ENCODE data around the gene EDC3. TPM values are rescaled to one million over a fixed set of nuclear protein-coding genes. Genes with fewer than 3 reads are reported as not detected.

Gene EDC3
- polyA plus RNA-seq, 1 donor from 2014 or later: 12.9 TPM

DNA sequence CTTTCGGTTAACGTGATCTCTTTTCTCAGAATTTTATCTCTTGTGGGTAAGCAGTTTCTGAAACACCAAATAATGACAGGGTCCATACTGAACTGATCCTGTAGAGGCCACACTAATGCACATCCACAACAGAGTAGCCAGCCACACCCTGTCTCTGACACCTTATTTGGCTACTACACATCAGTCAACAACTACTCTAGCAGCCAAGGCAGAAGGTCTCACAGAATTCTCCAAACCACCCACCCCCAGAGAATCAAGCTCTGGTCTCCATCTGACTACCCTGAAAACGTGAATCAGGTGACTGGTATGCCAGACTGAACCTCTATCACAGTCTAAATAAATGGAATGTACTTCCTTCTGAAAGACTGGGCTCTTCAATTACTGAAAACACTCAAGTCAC, 38.0 kb downstream of the EDC3 start:
- Histone ChIP-seq H2AFZ (ENCODE audit: low read depth, low read length) (no peak overlapping the region), H3K4me2 (ENCODE audit: low read length) (no peak overlapping the region), H3K9ac (ENCODE audit: low read length) (no peak overlapping the region), H3K79me2 (replicated peaks; ENCODE audit: insufficient read depth, low read length) (no peaks in the 10 kb centered on the region), H3K27ac (ENCODE audit: low read length) (no peak overlapping the region), H3K9me2 (ENCODE audit: insufficient read depth, low read length) (no peaks in the 10 kb centered on the region), H3K4me3 (ENCODE audit: low read length) (no peak overlapping the region), H4K20me1 (ENCODE audit: insufficient read depth) (no peaks in the 10 kb centered on the region), H3K9me3 (ENCODE audit: low read length) (no peaks in the 10 kb centered on the region), H3K36me3 (ENCODE audit: insufficient read depth, low read length) (no peaks in the 10 kb centered on the region), H3F3A (ENCODE audit: insufficient read depth, low read length, poor library complexity, severe bottlenecking) (no peaks in the 10 kb centered on the region), H3K27me3 (ENCODE audit: insufficient read depth, low read depth, low read length) (no peaks in the 10 kb centered on the region)
- TF ChIP-seq RAD21 (conservative IDR thresholded peaks at IDR 0.05) (no peak), MXI1 (conservative IDR thresholded peaks at IDR 0.05; ENCODE audit: poor library complexity, severe bottlenecking) (no peak), TAF1 (IDR thresholded peaks at IDR 0.05; ENCODE audit: low read depth) (no peak), POLR2AphosphoS5 (IDR thresholded peaks at IDR 0.05) (no peak), EP300 (conservative IDR thresholded peaks at IDR 0.05; ENCODE audit: poor library complexity, severe bottlenecking) (no peak), SMC3 (conservative IDR thresholded peaks at IDR 0.05; ENCODE audit: poor library complexity) (no peak), EZH2 (IDR thresholded peaks at IDR 0.05; ENCODE audit: borderline replicate concordance, insufficient read depth, low read length, poor library complexity, severe bottlenecking) (no peak)
- TF ChIP-seq, protein P1, sequence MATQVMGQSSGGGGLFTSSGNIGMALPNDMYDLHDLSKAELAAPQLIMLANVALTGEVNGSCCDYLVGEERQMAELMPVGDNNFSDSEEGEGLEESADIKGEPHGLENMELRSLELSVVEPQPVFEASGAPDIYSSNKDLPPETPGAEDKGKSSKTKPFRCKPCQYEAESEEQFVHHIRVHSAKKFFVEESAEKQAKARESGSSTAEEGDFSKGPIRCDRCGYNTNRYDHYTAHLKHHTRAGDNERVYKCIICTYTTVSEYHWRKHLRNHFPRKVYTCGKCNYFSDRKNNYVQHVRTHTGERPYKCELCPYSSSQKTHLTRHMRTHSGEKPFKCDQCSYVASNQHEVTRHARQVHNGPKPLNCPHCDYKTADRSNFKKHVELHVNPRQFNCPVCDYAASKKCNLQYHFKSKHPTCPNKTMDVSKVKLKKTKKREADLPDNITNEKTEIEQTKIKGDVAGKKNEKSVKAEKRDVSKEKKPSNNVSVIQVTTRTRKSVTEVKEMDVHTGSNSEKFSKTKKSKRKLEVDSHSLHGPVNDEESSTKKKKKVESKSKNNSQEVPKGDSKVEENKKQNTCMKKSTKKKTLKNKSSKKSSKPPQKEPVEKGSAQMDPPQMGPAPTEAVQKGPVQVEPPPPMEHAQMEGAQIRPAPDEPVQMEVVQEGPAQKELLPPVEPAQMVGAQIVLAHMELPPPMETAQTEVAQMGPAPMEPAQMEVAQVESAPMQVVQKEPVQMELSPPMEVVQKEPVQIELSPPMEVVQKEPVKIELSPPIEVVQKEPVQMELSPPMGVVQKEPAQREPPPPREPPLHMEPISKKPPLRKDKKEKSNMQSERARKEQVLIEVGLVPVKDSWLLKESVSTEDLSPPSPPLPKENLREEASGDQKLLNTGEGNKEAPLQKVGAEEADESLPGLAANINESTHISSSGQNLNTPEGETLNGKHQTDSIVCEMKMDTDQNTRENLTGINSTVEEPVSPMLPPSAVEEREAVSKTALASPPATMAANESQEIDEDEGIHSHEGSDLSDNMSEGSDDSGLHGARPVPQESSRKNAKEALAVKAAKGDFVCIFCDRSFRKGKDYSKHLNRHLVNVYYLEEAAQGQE (IDR thresholded peaks at IDR 0.05; ENCODE audit: borderline replicate concordance): no peak
- TF ChIP-seq, protein P2, sequence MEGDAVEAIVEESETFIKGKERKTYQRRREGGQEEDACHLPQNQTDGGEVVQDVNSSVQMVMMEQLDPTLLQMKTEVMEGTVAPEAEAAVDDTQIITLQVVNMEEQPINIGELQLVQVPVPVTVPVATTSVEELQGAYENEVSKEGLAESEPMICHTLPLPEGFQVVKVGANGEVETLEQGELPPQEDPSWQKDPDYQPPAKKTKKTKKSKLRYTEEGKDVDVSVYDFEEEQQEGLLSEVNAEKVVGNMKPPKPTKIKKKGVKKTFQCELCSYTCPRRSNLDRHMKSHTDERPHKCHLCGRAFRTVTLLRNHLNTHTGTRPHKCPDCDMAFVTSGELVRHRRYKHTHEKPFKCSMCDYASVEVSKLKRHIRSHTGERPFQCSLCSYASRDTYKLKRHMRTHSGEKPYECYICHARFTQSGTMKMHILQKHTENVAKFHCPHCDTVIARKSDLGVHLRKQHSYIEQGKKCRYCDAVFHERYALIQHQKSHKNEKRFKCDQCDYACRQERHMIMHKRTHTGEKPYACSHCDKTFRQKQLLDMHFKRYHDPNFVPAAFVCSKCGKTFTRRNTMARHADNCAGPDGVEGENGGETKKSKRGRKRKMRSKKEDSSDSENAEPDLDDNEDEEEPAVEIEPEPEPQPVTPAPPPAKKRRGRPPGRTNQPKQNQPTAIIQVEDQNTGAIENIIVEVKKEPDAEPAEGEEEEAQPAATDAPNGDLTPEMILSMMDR (IDR thresholded peaks at IDR 0.05; ENCODE audit: poor library complexity, severe bottlenecking): no peak

DNA sequence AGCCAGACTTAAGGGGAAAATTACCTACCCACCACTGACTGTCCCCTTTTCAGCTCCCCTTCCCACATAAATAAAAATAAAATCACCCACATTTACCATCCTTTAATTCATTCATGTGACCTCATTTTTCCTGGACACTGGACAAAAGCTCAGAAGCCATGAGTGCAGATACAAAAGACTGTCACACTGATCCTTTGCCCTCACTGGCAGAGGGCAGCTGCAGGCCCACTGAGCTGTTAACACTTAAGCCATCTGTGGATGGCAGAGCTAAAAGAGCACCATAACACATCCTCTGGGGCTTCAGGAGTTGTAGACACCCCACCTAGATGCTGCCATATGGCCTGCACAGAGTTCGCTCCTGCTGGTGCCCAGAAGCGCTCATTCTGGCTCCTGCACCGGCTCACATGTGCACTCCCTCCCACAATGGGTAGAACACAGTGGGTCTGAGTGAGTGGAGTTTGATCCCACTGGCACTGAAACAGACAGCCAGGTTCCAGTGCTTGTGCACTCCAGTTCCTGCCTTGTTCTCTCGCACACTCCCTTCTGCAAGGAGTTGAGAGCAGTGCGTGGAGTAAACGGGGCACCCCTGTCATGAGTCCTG, 38.8 kb downstream of the EDC3 start:
- no peak for TF ChIP-seq EP300 (conservative IDR thresholded peaks at IDR 0.05; ENCODE audit: poor library complexity, severe bottlenecking)
- no peak for TF ChIP-seq RAD21 (conservative IDR thresholded peaks at IDR 0.05)
- TF ChIP-seq EZH2 (IDR thresholded peaks at IDR 0.05; ENCODE audit: borderline replicate concordance, insufficient read depth, low read length, poor library complexity, severe bottlenecking): no peak
- TF ChIP-seq POLR2AphosphoS5 (IDR thresholded peaks at IDR 0.05): no peak
- no peak for TF ChIP-seq SMC3 (conservative IDR thresholded peaks at IDR 0.05; ENCODE audit: poor library complexity)
- no peak for TF ChIP-seq MXI1 (conservative IDR thresholded peaks at IDR 0.05; ENCODE audit: poor library complexity, severe bottlenecking)
- TF ChIP-seq, protein P1 (IDR thresholded peaks at IDR 0.05; ENCODE audit: borderline replicate concordance): no peak
- TF ChIP-seq, protein P2 (IDR thresholded peaks at IDR 0.05; ENCODE audit: poor library complexity, severe bottlenecking): no peak
- no peak for TF ChIP-seq TAF1 (IDR thresholded peaks at IDR 0.05; ENCODE audit: low read depth)
- Histone ChIP-seq H2AFZ (ENCODE audit: low read depth, low read length) (no peak overlapping the region), H3K27ac (ENCODE audit: low read length) (no peak overlapping the region), H3K9ac (ENCODE audit: low read length) (no peak overlapping the region), H3K9me2 (ENCODE audit: insufficient read depth, low read length) (no peaks in the 10 kb centered on the region), H3K4me2 (ENCODE audit: low read length) (no peak overlapping the region), H3F3A (ENCODE audit: insufficient read depth, low read length, poor library complexity, severe bottlenecking) (no peaks in the 10 kb centered on the region), H3K36me3 (ENCODE audit: insufficient read depth, low read length) (no peaks in the 10 kb centered on the region), H3K27me3 (ENCODE audit: insufficient read depth, low read depth, low read length) (no peaks in the 10 kb centered on the region), H3K79me2 (replicated peaks; ENCODE audit: insufficient read depth, low read length) (no peaks in the 10 kb centered on the region), H4K20me1 (ENCODE audit: insufficient read depth) (no peaks in the 10 kb centered on the region), H3K9me3 (ENCODE audit: low read length) (no peaks in the 10 kb centered on the region), H3K4me3 (ENCODE audit: low read length) (no peak overlapping the region)

All from neural cell (in vitro differentiated cells).